Tibial nerve (tissue), 4 donors: Measurements from ENCODE around the gene RRAGB. TPM values are rescaled to one million over a fixed set of nuclear protein-coding genes. Genes with fewer than 3 reads are reported as not detected.
"Not testable (repeated sequence)": the region's sequence is repeated elsewhere in the genome, so short reads cannot be mapped to it uniquely, and the experiment has no call there.

Experiments used
- DNase-seq, 2 donors: peaks; one replicate each; pipeline ENCODE4 v3.0.0-alpha.2; 2019; ENCODE audit warnings: low spot score in 2 of 2
- H3K27ac ChIP-seq, 4 donors: fragments of 200-600 bp; sonication (generic) in 3 of 4; one replicate each; pipeline ENCODE4 v1.5.1; 2017 to 2019; ENCODE audit warnings: mild to moderate bottlenecking in 1 of 4
- H3K27me3 ChIP-seq, 2 donors: fragments of 200-600 bp; sonication (generic) in 1 of 2; one replicate each; pipeline versions ENCODE4 v1.5.1 to v1.6.0; 2017 to 2019
- H3K36me3 ChIP-seq, 3 donors: fragments of 200-600 bp; sonication (generic); one replicate each; pipeline ENCODE4 v1.5.1; 2018 to 2019
- H3K4me1 ChIP-seq, 4 donors: fragments of 200-600 bp; sonication (generic) in 3 of 4; one replicate each; pipeline ENCODE4 v1.5.1; 2017 to 2019
- H3K4me3 ChIP-seq, 4 donors: fragments of 200-600 bp; sonication (generic) in 3 of 4; one replicate each; pipeline ENCODE4 v1.5.1; 2017 to 2019; ENCODE audit warnings: mild to moderate bottlenecking in 1 of 4, moderate library complexity in 1 of 4
- H3K9me3 ChIP-seq, 4 donors: fragments of 200-600 bp; sonication (generic) in 3 of 4; one replicate each; pipeline ENCODE4 v1.5.1; 2017 to 2019
- CTCF ChIP-seq, 5 experiments: fragments of 200-600 bp in 3 of 5; fragments of 450-650 bp in 2 of 5; sonication (generic) in 3 of 5; IDR thresholded peaks; one replicate each; pipeline ENCODE4 v1.5.1; 2016 to 2019; ENCODE audit warnings: antibody characterized with exemption in 5 of 5, mild to moderate bottlenecking in 3 of 5, moderate library complexity in 2 of 5
- EP300 ChIP-seq, 2 donors: sonication (generic); formaldehyde crosslinking; IDR thresholded peaks; one replicate each; pipeline ENCODE4 v1.6.1; 2017; ENCODE audit warnings: antibody characterized with exemption in 2 of 2, mild to moderate bottlenecking in 1 of 2
- POLR2A ChIP-seq, 2 donors: fragments of 450-650 bp; IDR thresholded peaks; one replicate each; pipeline ENCODE4 v1.6.1; 2017; ENCODE audit warnings: antibody characterized with exemption in 2 of 2, mild to moderate bottlenecking in 2 of 2, moderate library complexity in 2 of 2
- WGBS, 2 donors: methylation state at CpG; one replicate each; pipeline ENCODE4 v1.1.5; 2018; 5-methylcytosine and 5-hydroxymethylcytosine counted together
- total RNA-seq, 4 donors: library from RNA; depleted of rRNA; stranded (reverse); fragments of >200 nt; gene quantifications; one replicate each; pipeline ENCODE4 v1.1.0, GENCODE V29; 2016

The RRAGB gene
- total RNA-seq, 4 donors from 2014 or later, result 24.3 to 54.6 (median 37.1) TPM

GRCh38 chrX:55702671-55703070 lies 14.9 kb upstream of the RRAGB start:
- no peak for TF ChIP-seq EP300 (IDR thresholded peaks at IDR 0.05)
- no peak for TF ChIP-seq POLR2A (IDR thresholded peaks at IDR 0.05)
- no peak for TF ChIP-seq CTCF (IDR thresholded peaks at IDR 0.05)
- no peaks in the 10 kb centered on the region for H3K36me3 ChIP-seq
- WGBS, 2 donors, result 62 to 67% methylated on average over 3 to 5 of the region's 5 CpGs
- DNase-seq, result no peak
- H3K4me1 ChIP-seq, result no peaks in the 10 kb centered on the region
- H3K4me3 ChIP-seq, result no peak overlapping the region
- H3K27ac ChIP-seq, result no peak overlapping the region
- no peaks in the 10 kb centered on the region for H3K27me3 ChIP-seq
- no peaks in the 10 kb centered on the region for H3K9me3 ChIP-seq

GRCh38 chrX:55703436-55703835 lies 14.1 kb upstream of the RRAGB start:
- WGBS, 2 donors, result 63 to 82% methylated on average over 2 of the region's 2 CpGs

GRCh38 chrX:55705066-55705465 lies 12.5 kb upstream of the RRAGB start:
- H3K27me3 ChIP-seq, H3K4me3 ChIP-seq, H3K9me3 ChIP-seq, H3K4me1 ChIP-seq, DNase-seq, H3K27ac ChIP-seq, H3K36me3 ChIP-seq: not testable (repeated sequence)
- 70 to 72% methylated on average over 5 of the region's 5 CpGs for WGBS, 2 donors

More at GRCh38 chrX:55703436-55703835, 14.1 kb upstream of the RRAGB start:
- H3K4me3 ChIP-seq, DNase-seq, H3K27ac ChIP-seq, H3K27me3 ChIP-seq, H3K4me1 ChIP-seq, H3K9me3 ChIP-seq, H3K36me3 ChIP-seq: not testable (repeated sequence)

GRCh38 chrX:55709735-55710134 lies 7.8 kb upstream of the RRAGB start:
- whole genome bisulfite sequencing, 2 donors, result 30 to 67% methylated on average over 1 of the region's 1 CpG
- no peak overlapping the region for H3K27ac ChIP-seq

GRCh38 chrX:55710701-55711100 lies 6.8 kb upstream of the RRAGB start:
- Histone ChIP-seq H3K36me3 (no peaks in the 10 kb centered on the region), H3K9me3 (no peaks in the 10 kb centered on the region), H3K27ac (no peak overlapping the region), H3K27me3 (no peaks in the 10 kb centered on the region), H3K4me1 (no peaks in the 10 kb centered on the region), H3K4me3 (no peak overlapping the region)
- TF ChIP-seq CTCF (IDR thresholded peaks at IDR 0.05) (no peak), POLR2A (IDR thresholded peaks at IDR 0.05) (no peak), EP300 (IDR thresholded peaks at IDR 0.05) (peak in 1 of 2 donors; percentile 12)
- 26 to 39% methylated on average over 3 of the region's 3 CpGs for WGBS, 2 donors
- DNase-seq, result no peak

More at GRCh38 chrX:55709735-55710134, 7.8 kb upstream of the RRAGB start:
- Histone ChIP-seq H3K4me3 (no peak overlapping the region), H3K4me1 (no peaks in the 10 kb centered on the region), H3K9me3 (no peaks in the 10 kb centered on the region), H3K36me3 (no peaks in the 10 kb centered on the region), H3K27me3 (no peaks in the 10 kb centered on the region)
- no peak for DNase-seq
- TF ChIP-seq EP300 (IDR thresholded peaks at IDR 0.05) (no peak), CTCF (IDR thresholded peaks at IDR 0.05) (no peak), POLR2A (IDR thresholded peaks at IDR 0.05) (no peak)

GRCh38 chrX:55713631-55714030 lies 3.9 kb upstream of the RRAGB start:
- Histone ChIP-seq H3K4me3 (no peak overlapping the region), H3K9me3 (no peaks in the 10 kb centered on the region), H3K4me1 (peaks cover 0 to 3% (median 1%) of the 10 kb centered on the region in 4 donors), H3K36me3 (no peaks in the 10 kb centered on the region), H3K27ac (no peak overlapping the region), H3K27me3 (no peaks in the 10 kb centered on the region)
- DNase-seq, result no peak
- 11 to 13% methylated on average over 1 of the region's 1 CpG for WGBS, 2 donors
- TF ChIP-seq CTCF (IDR thresholded peaks at IDR 0.05), result no peak
- TF ChIP-seq POLR2A (IDR thresholded peaks at IDR 0.05), result no peak
- TF ChIP-seq EP300 (IDR thresholded peaks at IDR 0.05), result no peak
